ENCODE measurements around the gene MCTP1.

- TF ChIP-seq POLR2A (IDR thresholded peaks at IDR 0.05) = no peak
- no peak for TF ChIP-seq CTCF (IDR thresholded peaks at IDR 0.05)
- TF ChIP-seq POLR2AphosphoS5 (IDR thresholded peaks at IDR 0.05; ENCODE audit: insufficient read depth in 1 of 2, low read depth in 1 of 2) = no peak
These were observed 433.9 kb downstream of the MCTP1 start for GRCh38 chr5:94850960-94851359.

All from vagina (tissue), 2 donors.